ENCODE results near the gene SNX5.
A peak's percentile ranks its signal among the peaks of the same experiment; 100 is the strongest.

The SNX5 gene

DNA sequence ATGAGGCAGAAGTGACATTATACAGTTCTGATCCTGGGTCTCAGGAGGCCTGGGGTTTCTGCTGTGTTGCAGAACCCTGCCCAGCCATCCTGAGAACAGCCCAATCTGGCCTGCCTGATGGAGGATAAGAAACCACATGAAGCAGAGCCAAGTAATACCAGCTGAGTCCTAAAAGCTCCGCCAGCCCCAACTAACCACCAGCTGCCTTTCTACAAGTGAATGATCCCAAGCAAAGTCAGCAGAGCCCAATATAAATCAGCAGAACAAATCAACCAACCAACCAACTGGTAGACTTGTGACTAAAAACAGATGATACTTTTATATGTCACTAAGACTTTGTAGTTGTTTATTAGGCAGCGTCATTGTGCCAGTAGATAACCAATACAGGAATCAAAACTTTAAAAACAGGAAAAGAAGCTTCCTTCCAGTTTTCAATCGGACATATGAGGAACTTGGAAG, 52.1 kb downstream of the SNX5 start:
- DNase-seq, result peak; percentile 59 to 87 (median 73)

DNA sequence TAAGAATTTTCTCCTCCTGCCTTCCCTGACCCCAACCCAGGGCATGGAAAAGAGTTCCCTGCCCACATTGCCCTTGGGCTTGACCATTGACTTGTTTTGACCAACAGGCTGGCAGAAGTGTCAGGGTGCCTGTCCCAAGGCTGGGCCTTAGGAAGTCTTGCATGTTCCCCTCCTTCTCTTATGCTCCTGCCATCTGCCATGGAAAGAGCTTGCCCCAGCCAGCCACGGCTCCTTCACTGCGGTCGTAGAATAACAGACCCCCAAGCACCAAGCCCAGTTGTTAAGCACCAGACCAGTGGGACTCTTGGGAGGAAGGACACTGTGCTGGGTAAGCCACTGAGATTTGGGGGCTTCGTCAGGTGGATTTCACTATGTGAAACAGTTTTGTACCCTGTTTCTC, 53.6 kb downstream of the SNX5 start:
- no peak for DNase-seq

DNA sequence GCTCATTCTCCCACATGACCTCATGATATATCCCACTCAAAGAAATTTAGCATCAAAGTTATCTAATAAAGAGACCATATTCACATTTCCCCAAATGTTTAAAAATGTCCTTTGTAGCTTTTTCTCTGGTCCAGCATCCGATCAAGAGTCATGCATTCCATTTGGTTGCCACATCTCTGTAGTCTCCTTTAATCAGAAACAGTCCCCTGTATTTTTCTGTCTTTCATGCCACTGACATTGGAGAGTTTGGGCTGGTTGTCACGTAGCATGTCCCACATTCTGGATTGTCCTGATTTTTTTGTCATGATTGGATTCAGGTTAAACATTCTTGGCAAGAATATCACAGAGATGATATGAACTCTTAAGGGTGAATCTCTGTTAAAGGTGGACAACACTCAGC, 55.7 kb downstream of the SNX5 start:
- DNase-seq, result no peak

DNA sequence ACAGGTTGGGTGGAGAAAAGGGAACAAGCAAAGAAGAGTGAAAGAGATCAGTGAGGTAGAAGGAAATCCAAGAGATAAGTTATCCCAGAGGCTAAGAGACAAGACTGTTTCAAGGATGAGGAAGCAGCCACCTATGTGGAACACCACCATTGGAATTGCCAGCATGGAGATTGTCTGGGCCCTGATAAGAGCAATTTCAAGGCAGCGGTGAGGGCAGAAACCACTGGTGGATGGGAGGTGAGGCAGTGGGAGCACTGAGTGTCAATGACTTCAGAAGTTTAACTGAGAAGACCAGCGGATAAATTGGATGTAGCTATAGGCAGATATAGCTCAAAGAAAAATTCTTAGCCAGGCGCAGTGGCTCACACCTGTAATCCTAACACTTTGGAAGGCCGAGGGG, 56.7 kb downstream of the SNX5 start:
- DNase-seq, result no peak

GRCh38 chr20:17910828-17911294, 57.7 kb downstream of the SNX5 start:
- peak in 3 of 4 experiments; percentile 18 to 54 (median 35) for DNase-seq

GRCh38 chr20:17909869-17910321, 58.7 kb downstream of the SNX5 start:
- no peak for DNase-seq

DNA sequence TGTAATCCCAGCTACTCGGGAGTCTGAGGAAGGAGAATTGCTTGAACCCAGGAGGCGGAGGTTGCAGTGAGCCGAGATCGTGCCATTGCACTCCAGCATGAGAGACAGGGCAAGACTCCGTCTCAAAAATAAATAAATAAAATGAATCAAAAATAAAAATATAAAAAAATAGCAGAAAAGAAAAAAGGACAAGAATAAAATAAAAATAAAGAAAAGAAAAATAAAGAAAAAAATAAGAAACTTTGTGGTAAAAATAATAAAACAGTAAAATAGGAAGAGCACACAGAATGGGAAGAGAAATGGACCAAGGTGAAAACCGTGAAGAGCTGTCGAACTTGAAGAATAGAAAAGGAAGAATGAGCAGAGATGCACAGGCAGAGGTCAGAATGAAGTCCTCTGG, 63.0 kb downstream of the SNX5 start:
- DNase-seq, result no peak

GRCh38 chr20:17904027-17904426, 64.6 kb downstream of the SNX5 start:
- no peak for DNase-seq

GRCh38 chr20:17902531-17903083, 66.0 kb downstream of the SNX5 start:
- DNase-seq, result no peak

DNA sequence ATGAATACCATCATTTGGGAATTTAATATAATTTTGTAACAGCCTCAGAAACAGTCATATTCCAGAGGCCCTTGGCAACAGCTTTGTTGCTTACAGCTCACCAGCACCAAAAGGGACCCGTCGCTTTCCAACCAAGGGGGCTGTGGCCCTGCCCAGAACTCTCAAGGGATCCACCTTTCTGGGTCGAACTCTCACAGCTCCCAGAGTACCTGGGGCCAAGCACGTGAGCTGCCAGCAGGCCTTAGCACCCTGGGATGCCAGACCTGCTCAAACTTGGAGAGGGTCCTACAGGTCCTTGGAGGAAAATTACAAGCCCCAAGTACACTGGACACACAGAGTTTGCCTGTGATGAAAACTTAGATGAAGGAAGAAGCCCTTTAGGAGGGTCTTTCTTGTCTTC, 66.6 kb downstream of the SNX5 start:
- no peak for DNase-seq

- DNase-seq, result peak; percentile 76 to 87 (median 80)
Observed at GRCh38 chr20:17898548-17898994, 70.0 kb downstream of the SNX5 start.

DNA sequence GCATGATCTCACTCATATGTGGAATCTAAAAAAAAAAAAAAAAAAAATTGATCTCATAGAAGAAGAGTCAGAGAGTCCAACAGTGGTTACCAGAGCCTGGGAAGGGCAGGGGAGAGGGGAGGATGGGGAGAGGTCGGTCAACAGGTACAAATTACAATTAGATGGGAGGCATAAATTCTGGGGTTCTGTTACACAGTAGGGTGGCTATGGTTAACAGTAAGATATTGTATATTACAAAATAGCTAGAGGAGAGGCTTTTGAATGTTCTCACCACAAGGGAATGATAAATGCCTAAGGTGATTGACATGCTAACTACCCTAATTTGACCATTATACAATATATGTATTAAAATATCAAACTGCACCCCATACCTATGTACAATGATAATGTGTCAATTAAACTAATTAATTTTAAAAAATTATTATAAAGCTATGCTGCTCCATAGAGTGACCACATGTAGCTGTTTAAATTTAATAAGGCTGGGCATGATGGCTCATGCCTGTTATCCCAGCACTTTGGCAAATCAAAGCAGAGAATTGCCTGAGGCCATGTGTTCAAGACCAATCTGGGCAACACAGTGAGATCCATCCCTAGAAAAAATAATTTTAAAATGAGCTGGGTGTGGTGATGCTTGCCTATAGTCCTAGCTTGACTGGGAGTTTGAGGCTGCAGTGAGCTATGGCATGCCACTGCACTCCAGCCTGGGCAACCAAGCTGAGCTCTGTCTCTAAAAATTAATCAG, 70.9 kb downstream of the SNX5 start:
- DNase-seq, result no peak

DNA sequence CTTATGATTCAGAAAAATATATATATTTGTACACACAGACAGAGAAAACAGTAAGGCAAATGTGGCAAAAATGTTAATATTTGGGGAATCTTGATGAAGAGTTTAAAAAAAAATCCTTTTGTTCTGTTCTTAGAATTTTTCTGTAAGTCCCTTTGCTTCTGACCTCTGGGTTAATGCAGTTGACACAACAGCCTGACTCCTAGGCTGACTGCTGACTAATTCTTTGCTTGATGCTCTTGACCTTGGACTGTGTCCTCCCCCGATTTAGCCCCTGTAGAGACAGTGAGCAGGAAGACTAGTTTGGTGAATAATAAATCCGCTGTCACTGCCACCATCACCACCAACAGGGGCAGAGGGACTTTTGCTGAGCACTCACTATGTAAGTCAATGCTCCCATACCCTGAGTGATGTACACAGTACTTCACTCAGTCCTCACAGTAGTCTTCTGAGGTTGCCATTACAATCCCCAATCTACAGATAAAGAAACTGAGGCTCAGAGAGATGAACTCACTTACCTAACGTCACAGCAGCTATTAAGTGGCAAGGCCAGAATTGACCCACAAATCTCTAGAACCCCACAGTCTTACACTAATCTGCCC, 71.7 kb downstream of the SNX5 start:
- peak in 3 of 4 experiments; percentile 20 to 49 (median 37) for DNase-seq

DNA sequence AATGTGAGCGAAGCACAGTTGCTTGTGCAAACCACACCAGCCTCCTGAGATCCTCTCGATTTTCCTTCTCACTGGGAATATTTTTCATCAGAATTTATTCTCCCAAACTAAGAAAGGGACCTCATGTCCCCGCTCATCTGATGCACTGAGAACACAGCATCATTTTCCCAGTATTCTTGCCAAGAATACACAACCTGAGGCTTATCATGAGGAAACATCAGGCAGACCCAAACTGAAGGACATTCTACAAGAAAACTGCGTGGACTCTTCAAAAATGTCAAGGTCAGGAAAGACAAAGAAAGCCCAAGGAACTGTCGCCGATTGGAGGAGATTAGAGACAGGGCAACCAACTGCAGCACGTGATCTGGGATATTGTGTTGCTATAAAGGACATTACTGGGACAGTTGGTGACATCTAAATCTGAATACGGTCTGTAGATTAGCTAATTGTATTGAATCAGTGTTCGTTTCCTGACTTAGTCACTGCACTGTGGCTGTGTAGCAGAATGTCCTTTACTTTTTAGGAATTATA, 72.3 kb downstream of the SNX5 start:
- peak; percentile 19 to 69 (median 38) for DNase-seq

- peak; percentile 86 to 94 (median 92) for DNase-seq
Observed at GRCh38 chr20:17895641-17896171, 72.9 kb downstream of the SNX5 start.

GRCh38 chr20:17893445-17893844, 75.1 kb downstream of the SNX5 start:
- DNase-seq, result peak in 2 of 4 experiments; percentile 20 to 26

DNA sequence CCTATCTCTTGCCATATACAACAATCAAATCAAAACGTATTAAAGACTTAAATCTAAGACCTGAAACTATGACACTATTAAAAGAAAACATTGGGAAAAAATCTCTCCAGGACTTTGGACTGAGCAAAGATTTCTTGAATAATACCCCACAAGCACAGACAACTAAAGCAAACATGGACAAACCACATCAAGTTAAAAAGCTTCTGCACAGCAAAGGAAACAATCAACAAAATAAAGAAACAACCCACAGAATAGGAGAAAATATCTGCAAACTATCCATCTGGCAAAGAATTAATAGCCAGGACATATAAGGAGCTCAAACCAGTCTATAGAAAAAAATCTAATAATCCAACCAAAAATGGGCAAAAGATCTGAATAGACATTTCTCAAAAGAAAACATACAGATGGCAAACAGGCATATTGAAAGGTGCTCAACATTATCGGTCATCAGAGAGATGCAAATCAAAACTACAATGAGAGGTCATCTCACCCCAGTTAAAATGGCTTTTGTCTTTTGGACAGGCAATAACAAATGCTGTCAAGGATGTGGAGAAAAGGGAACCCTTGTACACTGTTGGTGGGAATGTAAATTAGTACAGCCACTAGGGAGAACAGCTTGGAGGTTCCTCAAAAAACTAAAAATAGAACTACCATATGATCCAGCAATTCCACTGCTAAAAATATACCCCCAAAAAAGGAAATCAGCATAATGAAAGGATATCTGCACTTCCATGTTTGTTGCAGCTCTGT, 76.2 kb downstream of the SNX5 start:
- DNase-seq, result peak; percentile 31 to 77 (median 55)
